SK-N-SH treated with all-trans-retinoic acid at 6 μM for 48 hours (cell line): Measurements from ENCODE around the gene SORCS1.

Source experiments
- ATAC-seq: fragments of 200-7000 bp; cut with Tn5 transposase; 3 replicates; pipeline ENCODE4 v1.9.1; 2020; ENCODE audit warnings: mild to moderate bottlenecking, moderate library complexity
- ARNTL ChIP-seq: fragments of 450-650 bp; formaldehyde crosslinking; IDR thresholded peaks from 2 replicates; pipeline ENCODE4 v1.5.0; 2020; ENCODE audit warnings: low read depth, mild to moderate bottlenecking, moderate library complexity, borderline replicate concordance
- BACH2 ChIP-seq: fragments of 250-450 bp; sonication (Bioruptor Pico); IDR thresholded peaks from 2 replicates; pipeline ENCODE4 v1.9.0; 2021; ENCODE audit warnings: mild to moderate bottlenecking, borderline replicate concordance
- CREB5 ChIP-seq: fragments of 250-450 bp; sonication (Bioruptor Pico); IDR thresholded peaks from 2 replicates; pipeline ENCODE4 v1.5.1; 2020; ENCODE audit warnings: low read depth, mild to moderate bottlenecking, moderate library complexity
- CSDC2 ChIP-seq: fragments of 250-450 bp; sonication (Bioruptor Pico); IDR thresholded peaks from 2 replicates; pipeline ENCODE4 v1.5.0; 2020; ENCODE audit warnings: mild to moderate bottlenecking, moderate library complexity
- CSRNP3 ChIP-seq: fragments of 250-450 bp; sonication (Bioruptor Pico); IDR thresholded peaks from 2 replicates; pipeline ENCODE4 v1.5.1; 2021; ENCODE audit warnings: mild to moderate bottlenecking, moderate library complexity
- ESRRG ChIP-seq: fragments of 250-450 bp; sonication (Bioruptor Pico); IDR thresholded peaks from 2 replicates; pipeline ENCODE4 v1.6.1; 2021; ENCODE audit warnings: mild to moderate bottlenecking
- GLIS3 ChIP-seq: fragments of 250-450 bp; sonication (Bioruptor Pico); IDR thresholded peaks from 2 replicates; pipeline ENCODE4 v1.5.0; 2020; ENCODE audit warnings: mild to moderate bottlenecking, moderate library complexity
- ISL1 ChIP-seq: fragments of 250-450 bp; sonication (Bioruptor Pico); IDR thresholded peaks from 2 replicates; pipeline ENCODE4 v2.1.2; 2022; ENCODE audit warnings: mild to moderate bottlenecking, moderate library complexity
- PATZ1 ChIP-seq: fragments of 250-450 bp; sonication (Bioruptor Pico); IDR thresholded peaks from 2 replicates; pipeline ENCODE4 v1.8.0; 2020; ENCODE audit warnings: mild to moderate bottlenecking, moderate library complexity, borderline replicate concordance
- POU6F1 ChIP-seq: fragments of 250-450 bp; sonication (Bioruptor Pico); IDR thresholded peaks from 2 replicates; pipeline ENCODE4 v1.8.0; 2021; ENCODE audit warnings: low read depth, mild to moderate bottlenecking, moderate library complexity, borderline replicate concordance
- PPARA ChIP-seq: fragments of 250-450 bp; sonication (Bioruptor Pico); IDR thresholded peaks from 2 replicates; pipeline ENCODE4 v1.5.0; 2020; ENCODE audit warnings: mild to moderate bottlenecking, borderline replicate concordance
- RARB ChIP-seq: fragments of 250-450 bp; sonication (Bioruptor Pico); IDR thresholded peaks from 2 replicates; pipeline ENCODE4 v1.8.0; 2021; ENCODE audit warnings: mild to moderate bottlenecking, moderate library complexity
- SNAI2 ChIP-seq: fragments of 250-450 bp; sonication (Bioruptor Pico); IDR thresholded peaks from 2 replicates; pipeline ENCODE4 v1.5.0; 2020; ENCODE audit warnings: mild to moderate bottlenecking, moderate library complexity
- TCF4 ChIP-seq: fragments of 250-450 bp; sonication (Bioruptor Pico); IDR thresholded peaks from 2 replicates; pipeline ENCODE4 v1.8.0; 2021; ENCODE audit warnings: mild to moderate bottlenecking, moderate library complexity, borderline replicate concordance
- TOX ChIP-seq: fragments of 250-450 bp; sonication (Bioruptor Pico); IDR thresholded peaks from 2 replicates; pipeline ENCODE4 v1.8.0; 2021; ENCODE audit warnings: mild to moderate bottlenecking, moderate library complexity, borderline replicate concordance
- ZFP3 ChIP-seq: fragments of 250-450 bp; sonication (Bioruptor Pico); IDR thresholded peaks from 2 replicates; pipeline ENCODE4 v1.5.0; 2020; ENCODE audit warnings: mild to moderate bottlenecking, moderate library complexity
- ZFP30 ChIP-seq: fragments of 450-650 bp; formaldehyde crosslinking; IDR thresholded peaks from 2 replicates; pipeline ENCODE4 v1.5.0; 2022; ENCODE audit warnings: mild to moderate bottlenecking, moderate library complexity
- ZNF565 ChIP-seq: fragments of 450-650 bp; formaldehyde crosslinking; conservative IDR thresholded peaks from 2 replicates; pipeline ENCODE4 v1.5.0; 2020; ENCODE audit warnings: low read depth, mild to moderate bottlenecking, moderate library complexity
- ZNF70 ChIP-seq: fragments of 450-650 bp; formaldehyde crosslinking; IDR thresholded peaks from 2 replicates; pipeline ENCODE4 v1.5.0; 2020; ENCODE audit warnings: mild to moderate bottlenecking, moderate library complexity
- ZNF8 ChIP-seq: fragments of 450-650 bp; formaldehyde crosslinking; IDR thresholded peaks from 2 replicates; pipeline ENCODE4 v1.5.0; 2020; ENCODE audit warnings: mild to moderate bottlenecking, moderate library complexity
- TF ChIP-seq, protein P1 (sequence below): fragments of 250-450 bp; sonication (Bioruptor Pico); IDR thresholded peaks from 2 replicates; pipeline ENCODE4 v1.5.0; 2020; ENCODE audit warnings: mild to moderate bottlenecking, moderate library complexity

SORCS1 gene

GRCh38 chr10:106563384-106563783 lies 601.1 kb downstream of the SORCS1 start:
- TF ChIP-seq ISL1 (CRISPR knock-in tag) (no peak), PATZ1 (CRISPR knock-in tag) (no peak), RARB (CRISPR knock-in tag) (no peak), ARNTL (CRISPR knock-in tag) (no peak), ZFP30 (CRISPR knock-in tag) (no peak), GLIS3 (CRISPR knock-in tag) (no peak), TCF4 (no peak), CSRNP3 (CRISPR knock-in tag) (no peak)
- TF ChIP-seq, protein P1, sequence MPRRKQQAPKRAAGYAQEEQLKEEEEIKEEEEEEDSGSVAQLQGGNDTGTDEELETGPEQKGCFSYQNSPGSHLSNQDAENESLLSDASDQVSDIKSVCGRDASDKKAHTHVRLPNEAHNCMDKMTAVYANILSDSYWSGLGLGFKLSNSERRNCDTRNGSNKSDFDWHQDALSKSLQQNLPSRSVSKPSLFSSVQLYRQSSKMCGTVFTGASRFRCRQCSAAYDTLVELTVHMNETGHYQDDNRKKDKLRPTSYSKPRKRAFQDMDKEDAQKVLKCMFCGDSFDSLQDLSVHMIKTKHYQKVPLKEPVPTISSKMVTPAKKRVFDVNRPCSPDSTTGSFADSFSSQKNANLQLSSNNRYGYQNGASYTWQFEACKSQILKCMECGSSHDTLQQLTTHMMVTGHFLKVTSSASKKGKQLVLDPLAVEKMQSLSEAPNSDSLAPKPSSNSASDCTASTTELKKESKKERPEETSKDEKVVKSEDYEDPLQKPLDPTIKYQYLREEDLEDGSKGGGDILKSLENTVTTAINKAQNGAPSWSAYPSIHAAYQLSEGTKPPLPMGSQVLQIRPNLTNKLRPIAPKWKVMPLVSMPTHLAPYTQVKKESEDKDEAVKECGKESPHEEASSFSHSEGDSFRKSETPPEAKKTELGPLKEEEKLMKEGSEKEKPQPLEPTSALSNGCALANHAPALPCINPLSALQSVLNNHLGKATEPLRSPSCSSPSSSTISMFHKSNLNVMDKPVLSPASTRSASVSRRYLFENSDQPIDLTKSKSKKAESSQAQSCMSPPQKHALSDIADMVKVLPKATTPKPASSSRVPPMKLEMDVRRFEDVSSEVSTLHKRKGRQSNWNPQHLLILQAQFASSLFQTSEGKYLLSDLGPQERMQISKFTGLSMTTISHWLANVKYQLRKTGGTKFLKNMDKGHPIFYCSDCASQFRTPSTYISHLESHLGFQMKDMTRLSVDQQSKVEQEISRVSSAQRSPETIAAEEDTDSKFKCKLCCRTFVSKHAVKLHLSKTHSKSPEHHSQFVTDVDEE (CRISPR knock-in tag): no peak
- ATAC-seq: no peak

- TF ChIP-seq ZNF70 (CRISPR knock-in tag) (no peak), SNAI2 (CRISPR knock-in tag) (0 out of 2 replicates have a peak, but pooled peaks have one; percentile 21), ZFP30 (CRISPR knock-in tag) (no peak), PPARA (CRISPR knock-in tag) (no peak), ESRRG (CRISPR knock-in tag) (no peak), ZNF8 (CRISPR knock-in tag) (no peak), PATZ1 (CRISPR knock-in tag) (no peak), POU6F1 (CRISPR knock-in tag) (no peak), ISL1 (CRISPR knock-in tag) (peak; percentile 57), CREB5 (CRISPR knock-in tag) (no peak)
- ATAC-seq: no peak
These were observed 603.4 kb downstream of the SORCS1 start for GRCh38 chr10:106560925-106561640.

DNA sequence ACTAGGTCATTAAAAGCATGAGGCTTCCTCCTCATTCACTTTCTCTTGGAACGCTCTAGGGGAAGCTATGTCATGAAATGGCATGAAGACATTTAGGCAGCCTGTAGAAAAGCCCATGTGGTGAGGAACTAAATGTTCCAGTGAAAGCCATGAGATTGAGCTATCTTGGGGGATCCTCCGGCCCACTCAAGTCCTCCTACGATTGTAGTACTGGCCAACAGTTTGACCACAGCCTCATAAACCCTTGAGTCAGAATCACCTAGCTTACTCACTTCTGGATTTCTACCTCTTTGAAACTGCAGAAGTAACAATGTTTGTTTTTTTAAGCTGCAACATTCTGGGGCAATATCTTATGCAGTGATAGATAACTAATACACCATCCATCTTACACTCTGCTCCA lies 605.1 kb downstream of the SORCS1 start:
- TF ChIP-seq GLIS3 (CRISPR knock-in tag) (no peak), PATZ1 (CRISPR knock-in tag) (no peak), ISL1 (CRISPR knock-in tag) (no peak), PPARA (CRISPR knock-in tag) (no peak), ZNF565 (no peak), BACH2 (CRISPR knock-in tag) (no peak), CSDC2 (CRISPR knock-in tag) (no peak), SNAI2 (CRISPR knock-in tag) (no peak), TOX (CRISPR knock-in tag) (no peak), RARB (CRISPR knock-in tag) (no peak), ZFP3 (CRISPR knock-in tag) (no peak)
- TF ChIP-seq, all 23 proteins: peak for 0

More for the DNA sequence above, 605.1 kb downstream of the SORCS1 start:
- ATAC-seq: no peak
